Amygdala (tissue), 56 donors: ENCODE data around the gene ERCC5.
A peak's percentile ranks its signal among the peaks of the same experiment; 100 is the strongest.

Source experiments
- DNase-seq, 56 donors: peaks; one replicate each; lab custom pipeline; 2025; lab: John Stamatoyannopoulos, UW

ERCC5 gene

DNA sequence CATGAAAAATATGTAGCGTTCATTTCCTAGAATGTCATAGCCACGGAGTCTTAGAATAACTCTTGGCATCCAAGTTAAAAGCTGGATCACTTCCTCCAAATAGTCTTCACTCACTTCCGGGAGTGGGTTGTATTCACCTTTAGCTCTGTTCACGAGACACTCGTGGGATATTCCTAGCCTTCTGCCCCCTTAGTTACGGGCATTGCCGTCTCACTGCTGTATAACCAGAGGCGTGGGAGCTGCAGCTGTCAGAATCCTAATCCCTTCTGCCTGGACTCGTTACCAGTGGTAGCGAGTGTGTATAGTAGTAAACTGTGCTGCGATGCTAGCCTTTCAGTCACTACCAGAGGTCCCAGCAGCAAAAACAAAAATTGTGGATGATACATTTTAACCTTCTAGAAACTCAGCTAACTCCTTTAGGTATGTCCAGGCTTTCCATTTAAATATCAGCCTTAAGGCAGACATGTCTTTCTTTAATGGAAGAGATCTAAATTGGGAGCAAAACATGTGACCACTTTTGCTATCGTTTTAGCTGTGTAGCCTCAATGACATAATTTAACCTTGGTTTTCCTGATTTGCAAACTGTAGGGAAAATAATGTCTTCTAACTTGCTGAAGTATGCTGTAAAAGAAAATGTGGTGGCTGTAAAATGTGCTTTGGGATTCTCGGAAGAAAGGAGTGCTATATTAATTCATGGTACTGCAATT is 34.1 kb downstream of the ERCC5 start:
- DNase-seq = no peak

DNA sequence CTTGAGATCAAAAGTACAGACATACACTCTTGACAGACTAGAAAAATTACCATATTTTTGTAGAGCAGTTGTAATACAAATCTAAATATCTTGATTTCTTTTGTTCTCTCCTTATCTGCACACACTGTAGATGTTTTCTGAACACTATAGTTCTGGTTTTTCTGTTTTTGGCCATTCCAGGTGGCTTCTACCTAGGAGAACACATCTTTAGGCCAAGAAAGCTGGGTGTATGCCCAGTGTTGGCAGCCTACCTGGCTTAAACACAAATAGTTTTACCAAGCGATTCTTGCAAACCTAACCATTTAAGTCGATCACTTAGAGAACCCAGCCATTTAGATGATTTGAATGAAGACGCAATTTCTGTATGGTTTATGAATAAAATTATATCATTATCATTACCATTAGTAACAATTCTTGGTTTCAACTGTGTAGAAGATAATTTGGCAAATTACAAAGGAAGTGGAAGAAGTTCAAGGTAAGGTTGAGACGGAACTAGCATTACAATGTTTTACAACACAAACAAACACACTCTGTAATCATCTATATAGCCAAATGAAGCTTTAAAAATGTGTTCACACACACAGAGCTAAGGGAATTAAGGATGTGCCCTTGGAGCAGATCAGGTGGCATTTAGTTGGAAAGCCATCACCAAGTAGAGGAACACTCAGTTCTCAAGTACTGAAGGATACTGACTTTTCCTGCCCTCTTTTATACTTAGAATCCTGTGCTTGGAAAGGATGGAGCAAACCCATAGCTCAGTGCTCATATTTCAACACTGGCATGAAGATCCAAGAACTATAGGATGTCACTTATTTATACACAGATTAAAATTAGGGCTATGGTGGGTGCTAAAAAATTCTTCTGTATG is 36.2 kb downstream of the ERCC5 start:
- DNase-seq = no peak

DNA sequence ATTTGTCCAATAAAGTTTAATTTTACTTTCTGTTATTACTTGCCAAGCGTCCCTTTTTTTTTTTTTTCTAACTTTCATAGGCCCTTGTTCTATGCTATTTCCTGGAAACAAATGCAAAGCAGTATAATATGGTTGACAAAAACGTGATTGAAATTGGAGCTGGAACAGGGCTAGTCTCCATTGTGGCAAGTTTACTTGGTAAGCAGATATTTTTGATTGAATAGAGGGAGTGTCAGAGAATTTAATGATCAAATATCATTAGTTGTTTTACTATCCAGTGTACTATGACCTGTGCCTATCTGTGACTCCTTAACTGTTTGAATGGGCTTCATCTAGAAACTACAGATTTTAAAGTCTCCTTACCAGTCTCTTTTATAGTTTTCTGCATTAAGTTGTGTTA is 46.7 kb downstream of the ERCC5 start:
- no peak for DNase-seq

DNA sequence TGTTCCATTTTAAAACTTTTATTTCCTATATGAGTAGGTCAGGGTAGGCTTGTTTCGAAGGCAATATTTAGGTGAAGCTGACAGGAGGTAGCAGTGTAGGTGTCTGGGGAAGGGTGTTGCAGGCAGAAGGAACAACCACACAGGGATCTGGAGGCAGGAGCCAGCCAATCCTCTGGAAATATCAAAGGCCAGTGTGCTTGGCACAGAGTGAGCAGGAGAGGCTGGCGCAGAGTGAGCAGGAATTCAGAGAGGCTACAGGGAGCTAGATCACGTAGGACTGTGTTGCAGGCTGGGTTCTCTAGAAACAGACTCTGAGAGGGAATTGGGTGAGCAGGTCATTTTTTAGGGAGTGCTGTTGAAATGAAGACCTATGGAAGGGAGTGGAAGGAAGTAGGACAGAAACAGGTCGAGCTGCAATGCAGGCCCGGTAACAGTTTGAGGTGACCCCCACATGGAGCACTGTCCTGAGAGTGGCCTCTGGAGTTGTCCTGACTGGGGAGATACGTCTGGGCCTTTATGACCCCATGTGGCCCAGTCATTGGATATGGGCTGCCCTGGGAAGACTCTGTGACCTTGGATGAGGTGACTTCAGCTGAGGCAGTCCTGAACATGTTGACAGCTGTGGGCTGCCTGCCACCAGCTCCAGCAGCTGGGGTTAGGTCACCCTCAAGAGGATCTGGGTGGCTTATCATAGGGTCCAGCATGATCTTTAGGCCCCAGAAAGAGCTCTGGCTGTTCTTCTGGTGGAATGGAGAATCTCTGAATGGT is 51.7 kb downstream of the ERCC5 start:
- DNase-seq = no peak

DNA sequence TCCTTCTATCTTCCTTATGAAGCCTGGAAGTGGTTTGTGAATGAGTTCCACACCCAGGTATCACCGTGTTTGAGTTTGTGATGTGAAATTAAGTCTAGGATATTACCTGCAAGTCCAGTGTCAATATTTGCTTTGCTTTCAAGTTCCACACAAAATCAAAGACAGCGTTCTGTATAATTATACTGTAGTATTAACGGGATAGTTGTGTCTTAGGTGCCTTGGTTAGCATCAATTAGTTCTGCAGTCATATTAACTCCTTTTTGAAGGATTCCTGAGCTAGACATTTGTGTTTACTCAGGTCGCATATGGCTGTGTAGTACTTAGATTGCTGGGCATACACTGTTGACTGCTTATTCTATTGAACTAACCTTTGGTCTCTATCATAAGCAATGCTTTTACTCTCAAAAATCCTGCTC is 54.4 kb downstream of the ERCC5 start:
- no peak for DNase-seq

DNA sequence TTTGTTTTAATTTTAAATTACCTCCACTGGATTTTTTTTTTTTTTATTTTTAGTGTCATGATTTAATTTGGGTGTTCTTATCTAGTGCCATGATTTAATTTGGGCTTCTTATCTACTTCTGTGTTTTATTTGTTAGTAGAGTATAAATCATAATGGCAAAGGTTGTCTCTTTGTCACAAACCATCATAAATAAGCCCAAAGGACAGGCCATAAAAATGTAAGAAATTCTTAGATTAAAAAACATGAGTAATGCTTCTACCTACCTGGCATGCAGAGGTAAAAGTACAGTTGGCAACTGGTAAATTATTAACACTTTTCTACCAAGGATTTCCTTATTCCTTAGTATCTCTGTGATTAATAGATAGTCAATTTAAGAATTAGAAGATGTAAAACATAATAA is 55.2 kb downstream of the ERCC5 start:
- DNase-seq = no peak

DNA sequence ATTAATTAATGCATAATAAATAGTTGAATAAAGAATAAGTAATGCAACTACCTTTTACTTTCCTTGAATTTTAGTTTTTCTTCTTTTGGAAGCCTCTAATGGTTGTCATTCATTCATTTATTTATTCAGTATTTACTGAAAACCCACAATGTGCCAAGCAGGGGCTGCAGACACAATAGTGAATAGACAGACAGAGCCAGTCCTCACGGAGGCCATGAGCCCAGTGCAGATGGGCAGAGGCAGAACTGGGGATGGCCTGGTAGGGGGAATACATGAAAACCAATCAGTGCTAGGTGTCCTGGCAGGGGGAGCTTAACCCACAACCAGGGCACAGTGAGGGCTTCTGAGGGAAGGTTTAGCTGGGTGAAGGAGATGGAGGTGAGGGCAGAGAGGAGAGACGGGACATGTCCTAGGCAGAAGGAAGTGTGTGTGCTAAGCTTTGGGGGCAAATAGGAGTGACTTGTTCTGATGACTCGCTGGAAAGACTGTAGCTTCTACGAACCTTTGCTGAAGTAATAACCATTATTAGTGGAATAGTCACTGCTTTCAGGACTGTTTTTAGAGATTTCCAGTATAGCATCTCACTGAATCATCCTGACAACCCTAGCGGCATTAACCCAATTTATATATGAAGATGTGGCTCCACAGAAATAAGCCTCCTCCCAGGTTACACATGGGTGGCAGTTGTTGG is 55.9 kb downstream of the ERCC5 start:
- peak in 6 of 56 donors; percentile 9 to 43 (median 18) for DNase-seq

DNA sequence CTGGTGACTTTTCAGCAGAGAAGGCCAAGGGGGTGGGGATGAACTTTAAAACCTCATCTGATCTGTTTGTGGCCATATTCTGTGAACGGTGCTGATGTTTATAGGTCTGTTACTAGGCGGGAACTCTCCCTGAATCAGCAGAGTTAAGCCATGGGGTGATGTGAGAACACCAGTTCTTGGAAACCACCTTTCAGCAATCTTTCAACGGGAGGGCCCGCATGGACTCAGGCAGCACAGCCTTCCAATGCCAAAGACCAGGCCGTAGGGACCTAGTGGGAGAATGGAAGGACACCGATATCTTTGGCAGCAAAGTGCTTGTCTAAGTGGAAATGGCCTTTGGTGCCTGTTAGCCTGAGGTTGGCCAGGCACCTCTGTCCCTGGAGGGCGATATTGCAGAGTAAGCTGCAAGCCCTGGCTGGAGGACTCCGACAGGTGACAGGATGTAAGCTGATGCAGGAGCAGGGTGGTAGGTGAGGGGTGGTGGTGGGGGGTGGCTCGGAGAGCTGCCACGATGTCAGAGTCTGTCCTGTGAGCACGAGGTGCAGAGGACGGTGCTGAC is 57.0 kb downstream of the ERCC5 start:
- no peak for DNase-seq

DNA sequence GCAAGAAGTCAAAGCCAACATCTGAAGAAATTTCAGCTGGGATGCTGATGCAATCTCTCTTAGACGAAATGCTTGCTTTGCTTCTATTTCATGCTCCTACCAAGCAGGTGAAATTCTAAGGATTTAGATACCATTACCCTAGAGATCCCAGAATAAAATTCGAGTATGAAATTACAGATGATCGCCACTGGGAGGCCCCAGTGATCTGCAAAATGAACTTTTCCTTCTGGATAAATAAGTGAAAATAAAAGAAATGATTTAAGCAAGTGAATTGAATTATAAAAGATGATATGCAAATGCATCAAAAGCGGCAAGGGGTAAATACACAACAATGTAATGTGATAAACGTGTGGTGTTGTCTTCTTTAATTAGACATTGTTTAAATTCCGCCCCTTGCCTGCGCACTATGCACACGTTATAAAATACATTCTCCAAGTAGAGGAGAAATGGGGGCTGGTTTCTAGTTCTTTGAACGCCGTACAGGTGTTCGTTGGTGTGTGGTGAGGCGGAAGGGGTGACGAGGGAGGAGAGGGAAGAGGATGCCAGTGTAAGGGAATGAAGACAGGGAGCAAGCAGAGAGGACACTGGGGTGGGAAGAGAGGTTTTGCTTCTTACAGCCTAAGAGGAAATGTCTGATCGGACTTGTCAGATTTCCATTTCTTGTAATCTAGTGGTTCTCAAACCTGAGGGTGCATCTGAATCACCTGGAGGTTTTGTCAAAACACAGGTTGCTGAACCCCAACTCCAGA is 58.0 kb downstream of the ERCC5 start:
- peak in 3 of 56 donors; percentile 13 to 32 (median 18) for DNase-seq

DNA sequence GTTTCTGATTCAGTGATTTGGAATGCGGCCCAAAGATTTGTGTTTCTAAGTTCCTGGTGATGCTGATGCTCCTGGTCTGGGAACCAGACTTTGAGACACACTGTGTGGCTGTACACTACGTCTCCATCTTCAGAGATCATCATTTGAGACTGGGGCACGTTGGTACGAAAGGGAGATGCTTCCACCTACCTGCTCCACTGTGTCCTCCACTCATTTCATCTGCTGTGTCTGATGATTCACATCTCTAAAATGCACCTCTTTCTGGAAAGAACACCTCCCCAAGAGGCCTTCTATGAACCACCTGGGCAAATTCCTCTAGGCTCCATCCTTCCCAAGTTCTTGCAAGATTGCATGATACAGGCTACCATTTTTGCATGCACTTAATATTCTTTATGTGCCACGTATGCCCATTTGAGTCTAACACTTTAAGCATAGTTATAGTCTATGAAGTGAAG is 58.6 kb downstream of the ERCC5 start:
- no peak for DNase-seq

DNA sequence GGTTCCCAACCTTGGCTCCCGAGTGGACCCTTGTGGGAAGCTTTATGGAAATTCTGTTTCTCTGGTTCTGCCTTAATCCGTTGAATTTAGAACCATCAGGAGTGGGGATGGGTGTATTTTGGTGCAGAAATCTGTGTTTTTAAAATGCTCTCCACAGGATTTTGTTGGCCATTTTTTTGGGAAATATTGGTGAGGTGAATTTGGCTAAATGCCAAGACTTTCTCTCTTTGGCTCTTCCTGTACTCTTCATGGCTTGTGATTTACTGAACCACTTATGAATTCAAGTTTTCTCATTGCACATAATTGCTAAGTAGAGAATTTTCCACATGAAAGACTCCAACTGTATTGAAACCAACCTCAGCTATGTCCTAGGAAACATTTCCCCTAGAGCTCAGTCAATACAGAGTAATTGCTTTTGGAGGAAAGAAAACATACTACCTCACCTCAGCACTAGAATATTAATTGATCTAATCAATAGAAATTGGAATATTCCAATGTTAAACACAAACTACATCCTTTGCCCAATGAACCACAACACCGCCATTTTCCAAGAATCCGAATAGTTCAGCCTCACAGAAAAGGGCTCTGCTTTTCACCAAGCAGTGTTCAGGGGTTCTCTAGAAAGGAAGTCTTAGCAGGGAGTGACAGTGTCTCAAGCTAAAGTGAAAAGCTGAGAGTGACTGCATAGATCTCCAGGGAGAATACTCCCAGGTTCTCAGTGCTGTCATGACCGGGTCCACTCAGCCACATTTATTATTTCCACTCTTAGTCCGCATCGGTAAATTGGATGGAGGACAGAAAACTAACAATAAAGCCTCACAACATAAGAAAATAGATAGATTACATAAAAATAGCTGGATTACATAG is 60.3 kb downstream of the ERCC5 start:
- no peak for DNase-seq

DNA sequence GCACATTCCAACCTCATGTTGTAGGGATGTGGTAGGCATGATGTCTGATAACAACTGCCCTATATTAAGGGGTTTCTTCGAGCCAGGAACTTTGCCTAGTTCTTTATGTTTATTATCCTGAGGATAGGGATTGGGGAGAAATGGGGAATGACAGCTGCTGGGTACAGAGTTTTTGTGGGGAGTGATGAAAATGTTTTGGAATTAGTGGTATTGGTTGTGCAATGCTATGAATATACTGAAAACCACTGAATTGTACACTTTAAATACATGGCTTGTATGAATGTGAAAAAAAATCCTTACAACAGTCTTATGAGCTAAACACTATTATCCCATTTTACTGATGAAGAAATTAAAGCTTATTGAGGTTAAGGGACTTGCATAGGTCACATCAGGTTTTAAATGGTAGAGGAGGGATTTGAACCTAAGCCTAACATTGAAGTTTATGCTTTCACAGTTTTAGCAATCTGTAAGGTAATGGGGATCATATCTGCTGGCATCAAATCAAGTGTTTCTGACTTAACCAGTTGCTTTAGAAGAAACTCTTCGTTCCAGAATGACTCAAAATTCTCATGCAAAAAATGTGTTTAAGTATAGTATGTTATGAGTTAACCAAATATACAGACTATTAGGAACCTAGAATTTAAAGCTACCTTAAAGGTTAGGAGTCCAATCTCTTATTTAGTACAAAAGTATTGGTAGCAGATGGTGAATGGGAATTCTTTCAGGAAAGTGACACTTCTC is 61.4 kb downstream of the ERCC5 start:
- DNase-seq = no peak

DNA sequence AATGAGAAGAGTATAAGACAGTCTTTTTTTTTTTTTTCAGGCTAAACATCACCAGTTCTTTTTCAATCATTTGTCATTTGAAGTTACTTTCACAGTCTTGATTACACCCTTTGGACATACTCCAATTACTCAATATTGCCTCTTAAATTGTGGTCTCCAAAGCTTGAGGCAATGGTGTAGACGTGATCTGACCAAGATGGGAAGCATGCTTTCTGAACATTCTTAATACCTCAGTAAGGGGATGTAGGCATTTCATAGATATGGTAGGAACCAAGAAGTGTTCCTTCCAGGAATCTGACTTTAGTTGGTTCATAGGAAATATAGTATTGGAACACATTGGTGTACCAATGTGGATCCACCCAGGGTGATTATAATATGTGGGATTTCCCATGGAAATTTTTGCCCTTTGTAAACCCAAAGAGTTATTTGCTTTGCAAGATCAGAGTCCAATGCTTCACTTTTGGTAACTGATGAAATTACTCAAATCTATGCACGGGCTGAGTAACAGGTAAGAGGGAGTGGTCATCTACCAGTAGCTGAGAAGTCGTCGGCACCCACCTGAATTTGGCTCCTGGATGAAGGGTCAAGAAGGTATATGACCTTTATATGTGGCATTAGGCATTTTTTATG is 62.2 kb downstream of the ERCC5 start:
- DNase-seq = no peak

DNA sequence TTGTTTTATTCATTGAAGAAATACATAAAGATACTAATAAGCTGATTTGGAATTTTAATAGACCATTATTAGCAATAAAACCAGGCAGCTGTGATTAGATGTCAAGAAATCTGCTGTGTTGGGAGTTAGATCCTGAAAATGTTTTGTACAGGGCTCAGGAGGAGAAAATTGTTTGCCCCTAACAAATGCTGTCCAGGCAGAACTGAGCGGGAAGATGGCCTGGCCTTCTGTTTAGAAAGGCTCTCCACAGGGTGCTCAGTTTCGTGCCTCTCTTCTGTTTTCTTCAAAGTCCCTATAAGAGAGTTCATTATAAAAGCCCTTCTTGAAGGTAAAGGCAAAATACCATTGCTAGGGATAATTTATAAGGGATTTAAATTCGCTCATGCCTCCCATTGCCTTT is 64.1 kb downstream of the ERCC5 start:
- DNase-seq = no peak

DNA sequence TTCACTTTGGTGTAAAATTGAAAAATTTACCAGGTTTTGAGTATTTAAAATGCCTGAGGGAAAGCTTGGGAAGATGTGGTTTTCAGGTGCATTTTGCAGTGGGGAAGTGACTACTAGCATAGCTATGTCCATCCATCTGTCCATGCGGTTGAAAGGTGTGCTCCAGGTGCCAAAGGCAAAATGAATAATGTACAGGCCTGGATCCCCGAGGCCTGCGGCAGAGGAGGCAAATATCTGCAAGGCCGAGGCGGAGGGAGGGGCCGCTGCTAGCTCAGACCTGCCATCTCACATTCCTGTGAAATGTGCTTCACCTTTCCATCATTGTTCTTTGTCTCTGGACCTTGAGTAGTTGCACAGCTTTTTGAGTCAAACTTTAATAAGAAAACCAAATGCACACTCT is 65.5 kb downstream of the ERCC5 start:
- DNase-seq = no peak

DNA sequence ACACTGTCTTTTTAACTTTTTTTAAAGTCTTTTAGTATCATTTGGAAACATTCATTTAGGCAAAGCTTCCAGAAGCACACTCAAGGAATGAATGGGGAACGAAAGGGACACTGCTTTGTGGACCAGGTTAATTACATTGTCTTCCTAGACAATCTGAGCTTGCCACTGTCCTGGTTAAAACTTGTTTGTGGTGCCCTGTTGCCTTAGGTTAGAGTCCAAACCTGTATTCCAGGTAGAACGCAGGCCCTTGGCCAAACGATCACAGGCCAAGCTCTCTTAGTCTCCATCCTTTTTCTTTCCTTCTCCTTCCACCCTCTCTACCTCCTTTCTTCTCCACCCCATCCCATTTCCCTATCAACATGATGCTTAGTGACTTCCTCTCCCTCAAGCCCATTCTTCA is 66.8 kb downstream of the ERCC5 start:
- no peak for DNase-seq

DNA sequence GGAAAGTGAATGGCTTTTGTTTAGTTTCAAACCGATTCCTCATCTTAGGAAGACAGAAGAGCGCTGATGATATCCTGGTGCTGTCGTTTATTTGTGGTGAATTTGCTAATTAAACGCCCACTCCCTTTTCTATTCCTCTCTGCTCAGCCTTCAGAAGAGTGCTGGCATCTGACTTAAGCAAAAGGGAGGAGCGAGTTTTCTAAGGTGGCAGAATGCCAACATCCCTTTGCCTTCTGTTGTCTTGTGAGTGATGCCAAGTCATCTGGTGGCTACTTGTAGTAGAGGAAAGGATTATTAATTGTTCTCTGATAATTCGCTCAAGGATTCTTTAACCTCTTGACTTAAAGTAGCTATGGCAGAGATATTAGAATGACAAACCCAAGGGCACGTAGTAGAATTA is 68.1 kb downstream of the ERCC5 start:
- DNase-seq = peak in 17 of 56 donors; percentile 3 to 59 (median 11)
